AG09309 (cell line): ENCODE data around the gene PODXL.
A peak's percentile ranks its signal among the peaks of the same experiment; 100 is the strongest.

Source experiments
- DNase-seq: peaks from one replicate; pipeline ENCODE4 v3.0.0-alpha.2; 2010; ENCODE audit warnings: low read depth
- H3K4me3 ChIP-seq: 2 replicates; pipeline ENCODE4 v1.5.1; 2011; ENCODE audit warnings: mild to moderate bottlenecking, low read depth, low read length, moderate library complexity; ENCODE audit not compliant: control insufficient read depth
- CTCF ChIP-seq: IDR thresholded peaks from 2 replicates; pipeline ENCODE4 v1.5.1; 2011; ENCODE audit warnings: mild to moderate bottlenecking, low read depth, low read length, inconsistent platforms; ENCODE audit not compliant: insufficient read depth, control insufficient read depth; ENCODE audit errors: missing control alignments

Gene PODXL

GRCh38 chr7:131550846-131551245, 5.6 kb downstream of the PODXL start:
- no peak overlapping the region for H3K4me3 ChIP-seq
- no peak for DNase-seq
- TF ChIP-seq CTCF, result no peak

- H3K4me3 ChIP-seq, result no peak overlapping the region
- DNase-seq, result no peak
- TF ChIP-seq CTCF, result no peak
Observed at GRCh38 chr7:131548371-131548770, 8.1 kb downstream of the PODXL start.

DNA sequence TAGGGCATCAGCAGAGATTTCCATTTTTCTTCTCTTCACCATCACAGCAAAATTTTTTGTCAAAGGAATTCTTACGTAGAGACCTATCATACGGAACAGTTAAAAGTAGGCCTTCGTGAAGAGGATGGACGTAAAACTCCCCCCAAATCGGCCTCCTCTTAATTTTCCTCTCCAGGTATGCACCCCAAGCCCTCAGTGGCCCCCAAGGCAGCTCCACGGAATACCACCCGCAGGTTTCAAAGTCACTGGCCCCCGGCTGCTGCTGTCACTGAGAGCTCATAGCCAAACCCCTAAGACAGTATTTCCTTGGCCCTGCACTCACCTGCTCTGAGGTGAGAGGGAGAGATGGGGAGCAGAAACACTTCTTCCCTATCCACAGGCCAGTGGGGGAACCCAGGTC, 8.8 kb downstream of the PODXL start:
- TF ChIP-seq CTCF, result no peak

DNA sequence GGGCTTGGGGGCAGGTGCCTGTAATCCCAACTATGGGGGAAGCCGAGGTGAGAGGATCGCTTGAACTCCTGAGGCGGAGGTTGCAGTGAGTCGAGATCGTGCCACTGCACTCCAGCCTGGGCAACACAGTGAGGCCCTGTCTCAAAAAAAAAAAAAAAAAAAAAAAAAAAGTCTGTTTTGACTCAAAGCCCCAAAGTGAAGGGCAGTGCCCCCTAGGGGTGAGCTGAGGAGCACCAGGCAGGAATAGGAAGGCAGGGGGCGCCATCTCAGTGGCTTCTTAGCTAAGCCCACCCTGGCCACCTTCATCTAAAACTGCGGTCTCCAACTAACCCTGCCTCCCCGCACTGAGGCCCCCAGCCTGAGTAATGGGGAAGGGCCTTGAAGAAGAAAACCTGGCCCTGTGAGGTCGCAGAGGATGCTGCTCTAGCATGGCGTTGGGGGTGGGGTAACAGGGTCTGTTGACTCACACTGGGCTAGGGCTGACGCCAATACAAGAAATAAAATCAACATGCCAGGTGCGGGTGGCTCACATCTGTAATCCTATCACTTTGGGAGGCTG, 9.8 kb downstream of the PODXL start:
- no peak overlapping the region for H3K4me3 ChIP-seq
- no peak for DNase-seq
- TF ChIP-seq CTCF, result peak; percentile 77

More for the DNA sequence above, 8.8 kb downstream of the PODXL start:
- no peak for DNase-seq
- H3K4me3 ChIP-seq, result no peak overlapping the region

GRCh38 chr7:131546126-131546525, 10.3 kb downstream of the PODXL start:
- TF ChIP-seq CTCF, result no peak
- DNase-seq, result no peak
- H3K4me3 ChIP-seq, result no peak overlapping the region

- no peak for DNase-seq
- peak; percentile 38 for TF ChIP-seq CTCF
- H3K4me3 ChIP-seq, result no peak overlapping the region
Observed at GRCh38 chr7:131544449-131545301, 11.8 kb downstream of the PODXL start.
